ENCODE results near the gene PTPRA.

DNA sequence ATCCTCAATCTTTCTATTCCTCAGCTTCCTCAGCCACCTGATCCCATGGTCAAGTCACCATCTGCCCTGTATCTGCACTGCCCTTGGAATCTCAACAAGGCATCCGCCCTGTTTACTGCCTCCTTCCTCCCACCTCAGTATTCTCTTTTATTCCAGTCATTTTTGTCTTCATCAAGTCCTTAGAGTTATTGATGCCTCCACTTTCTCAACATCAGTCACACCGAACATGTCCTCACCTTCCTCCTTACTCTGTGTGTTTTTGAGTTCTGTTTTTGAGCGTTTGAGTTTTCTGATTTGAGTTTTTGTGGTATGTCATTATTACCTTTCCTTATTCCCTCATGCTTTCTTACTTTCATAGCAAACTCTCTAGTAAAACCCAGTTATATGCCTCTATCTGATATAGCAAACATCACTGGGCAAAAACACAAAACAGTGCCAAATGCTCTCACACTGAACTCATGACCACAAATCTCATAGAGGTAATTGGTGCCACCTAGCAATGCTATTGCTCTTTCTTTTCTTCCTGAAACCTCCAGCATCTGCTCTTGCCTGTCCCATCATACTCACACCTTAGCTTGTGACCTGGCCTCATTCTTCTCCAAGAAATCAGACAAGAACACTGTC lies 158.4 kb downstream of the PTPRA start:
- TF ChIP-seq CTCF (IDR thresholded peaks at IDR 0.05) (no peak), POLR2A (IDR thresholded peaks at IDR 0.05) (no peak), POLR2AphosphoS5 (IDR thresholded peaks at IDR 0.05) (no peak)

All from stomach (tissue), 4 donors.